COLO668 (cell line): ENCODE data around the gene ACVR1B.

Experiments
- DNase-seq: peaks from one replicate; lab custom pipeline; 2025; ENCODE audit not compliant: unreplicated experiment; lab: John Stamatoyannopoulos, UW

The ACVR1B gene

DNA sequence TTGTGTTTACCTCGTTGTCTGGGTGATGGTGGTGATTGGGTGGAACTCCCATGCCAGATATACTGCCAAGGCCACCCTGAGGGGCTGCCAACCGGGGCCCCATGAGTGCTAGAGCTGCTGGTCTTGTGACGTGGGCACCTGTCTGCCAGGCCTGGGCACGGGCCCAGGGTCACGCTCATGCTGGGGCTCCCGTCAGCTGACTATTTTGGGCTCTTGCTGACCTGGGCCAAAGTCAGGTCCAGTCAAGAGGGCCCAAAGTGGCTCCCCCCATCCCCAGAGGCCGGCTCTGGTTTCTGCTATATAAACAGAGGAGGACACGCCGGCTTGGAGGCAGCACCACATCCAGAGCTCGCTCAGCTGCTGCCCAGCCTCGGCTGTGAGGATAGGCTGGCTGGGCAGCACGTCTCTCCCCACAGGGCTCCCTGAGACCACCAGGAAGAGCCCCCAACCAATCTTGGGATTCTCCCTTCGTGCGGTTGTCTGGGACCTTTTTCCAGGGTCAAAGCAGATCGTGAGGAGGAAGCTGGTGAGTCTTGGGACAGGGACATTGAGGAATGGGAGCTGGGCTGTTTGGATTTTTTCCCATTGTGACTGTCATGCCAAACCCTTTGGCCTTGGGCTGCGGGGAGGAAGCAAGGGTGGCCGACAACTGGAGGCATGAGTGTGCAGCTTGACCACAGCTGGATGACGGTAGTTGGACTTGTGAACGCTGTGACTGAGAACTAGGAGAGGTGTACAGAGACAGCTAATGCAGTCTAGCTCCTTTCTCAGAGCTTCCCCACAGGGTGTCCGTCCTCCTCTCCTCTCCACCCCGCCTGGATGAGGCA is 92.1 kb downstream of the ACVR1B start:
- peak; percentile 47 for DNase-seq

DNA sequence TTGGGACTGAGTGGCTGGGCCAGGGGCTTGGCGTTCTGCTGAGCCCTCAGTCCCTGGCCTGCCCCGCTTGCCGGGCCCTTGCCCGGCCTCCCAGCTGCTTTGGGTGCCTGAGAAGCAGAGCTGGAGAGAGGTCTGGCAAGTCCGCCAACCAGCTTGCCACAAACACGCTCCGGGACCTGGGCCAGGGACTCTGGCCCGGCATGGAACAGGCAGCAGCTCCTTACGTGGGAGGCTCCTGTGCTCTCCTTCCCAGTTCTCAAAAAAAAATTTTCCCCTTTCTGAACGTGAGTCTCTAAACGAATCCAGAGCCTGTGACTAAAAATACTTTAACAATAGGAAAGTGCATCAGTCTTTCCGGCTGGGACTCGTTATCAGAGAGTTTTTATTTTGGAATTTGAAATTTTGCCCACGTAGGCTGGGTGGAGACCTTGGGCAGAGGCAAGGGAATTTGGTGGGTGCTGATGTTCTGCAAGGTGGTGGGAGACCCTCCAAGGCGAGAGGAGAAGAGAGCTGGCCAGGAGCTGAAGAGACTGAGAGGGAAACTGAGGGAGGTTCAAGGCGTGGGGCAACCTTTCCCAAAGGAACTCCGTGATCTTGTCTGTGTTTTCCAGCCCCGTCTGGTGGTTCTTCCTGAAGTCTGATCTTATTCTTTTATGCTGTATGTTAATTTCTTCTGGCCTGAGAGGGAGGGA is 92.9 kb downstream of the ACVR1B start:
- DNase-seq: no peak

DNA sequence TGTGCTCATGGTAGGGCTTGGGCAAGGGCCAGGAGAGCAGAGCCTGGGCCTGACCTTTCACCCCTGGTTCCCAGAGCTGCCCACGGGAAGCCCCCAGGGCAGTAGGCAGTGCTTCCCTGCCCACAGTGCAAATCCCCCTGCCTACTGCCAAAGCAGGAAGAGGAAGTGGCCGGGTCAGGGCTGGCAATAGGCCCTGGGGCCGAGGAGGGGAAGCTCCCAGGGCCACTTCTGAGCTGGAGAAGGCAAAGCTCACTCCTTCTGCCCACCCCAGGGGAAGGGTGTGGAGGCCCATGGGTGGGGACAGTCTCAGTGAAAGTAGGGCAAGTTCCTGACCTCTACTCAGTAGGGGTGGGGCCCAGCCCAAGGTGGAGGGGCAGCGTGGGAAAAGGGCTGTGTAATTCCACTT is 94.3 kb downstream of the ACVR1B start:
- DNase-seq: no peak
